ENCODE data around the gene OR51G1. TPM values are rescaled to one million over a fixed set of nuclear protein-coding genes. Genes with fewer than 3 reads are reported as not detected.

Gene OR51G1
- total and polyA plus RNA-seq, 10 of the 15 experiments (the other 5 are each of a cell fraction or from before 2014, with no cell fraction given), result not detected

DNA sequence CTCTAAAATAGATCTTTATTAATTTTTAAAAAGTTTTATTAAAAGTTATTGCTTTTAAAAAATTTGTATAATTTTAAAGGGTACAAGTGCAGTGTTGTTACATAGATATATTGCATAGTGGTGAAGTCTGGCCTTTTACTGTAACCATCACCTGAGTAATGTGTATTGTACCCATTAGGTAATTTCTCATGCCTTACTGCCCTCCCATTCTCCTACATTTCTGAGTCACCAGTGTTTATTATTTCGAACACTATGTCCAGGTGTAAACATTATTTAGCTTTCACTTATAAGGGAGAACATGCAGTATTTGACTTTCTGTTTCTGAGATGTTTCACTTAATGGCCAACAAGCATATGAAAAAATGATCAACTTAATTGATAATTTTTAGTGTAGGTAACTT, 2.3 kb downstream of the OR51G1 start:
- Histone ChIP-seq H3K4me1 (ENCODE audit: control insufficient read depth, insufficient read depth, low read length) (no peaks in the 10 kb centered on the region), H3K9me3 (replicated peaks; ENCODE audit: control insufficient read depth, insufficient read depth, low read length) (no peaks in the 10 kb centered on the region), H2AFZ (ENCODE audit: control insufficient read depth, low read depth, low read length) (no peak overlapping the region), H3K4me2 (ENCODE audit: control insufficient read depth, insufficient read depth) (no peak overlapping the region), H3K9ac (ENCODE audit: control insufficient read depth, insufficient read depth, low read length) (no peak overlapping the region), H3K79me2 (ENCODE audit: control insufficient read depth, insufficient read depth, low read length) (no peaks in the 10 kb centered on the region), H4K20me1 (ENCODE audit: control insufficient read depth, insufficient read depth) (no peaks in the 10 kb centered on the region), H3K4me3 (no peak overlapping the region), H3K36me3 (ENCODE audit: control insufficient read depth in 2 of 2, insufficient read depth in 2 of 2, low read length in 1 of 2) (no peaks in the 10 kb centered on the region), H3K27ac (ENCODE audit: control insufficient read depth, insufficient read depth) (no peak overlapping the region), H3K27me3 (replicated peaks in 1 of 2; ENCODE audit: control insufficient read depth in 2 of 2, insufficient read depth in 2 of 2, low read length in 1 of 2) (no peaks in the 10 kb centered on the region)
- intact Hi-C loops (cut with micrococcal nuclease; ENCODE audit: unreplicated experiment), result no loop called here
- in situ Hi-C loops (cut with MboI), result no loop called here
- DNase-seq (ENCODE audit: low read depth, low spot score) (no peak), ATAC-seq (no peak), FAIRE-seq (no peak)
- SMC1A ChIA-PET (ENCODE audit: uncharacterized antibody, unreplicated experiment), result no interaction called here
- no TSS peak for BruUV-seq (replicated peaks)
- CTCF ChIA-PET, result no interaction called here
- TF ChIP-seq SPI1 (IDR thresholded peaks at IDR 0.05; ENCODE audit: borderline replicate concordance, insufficient read depth, low read depth, low read length) (no peak), CHD4 (IDR thresholded peaks at IDR 0.05) (no peak), IKZF1 (conservative IDR thresholded peaks at IDR 0.05) (no peak)
- TF ChIP-seq, protein P1, sequence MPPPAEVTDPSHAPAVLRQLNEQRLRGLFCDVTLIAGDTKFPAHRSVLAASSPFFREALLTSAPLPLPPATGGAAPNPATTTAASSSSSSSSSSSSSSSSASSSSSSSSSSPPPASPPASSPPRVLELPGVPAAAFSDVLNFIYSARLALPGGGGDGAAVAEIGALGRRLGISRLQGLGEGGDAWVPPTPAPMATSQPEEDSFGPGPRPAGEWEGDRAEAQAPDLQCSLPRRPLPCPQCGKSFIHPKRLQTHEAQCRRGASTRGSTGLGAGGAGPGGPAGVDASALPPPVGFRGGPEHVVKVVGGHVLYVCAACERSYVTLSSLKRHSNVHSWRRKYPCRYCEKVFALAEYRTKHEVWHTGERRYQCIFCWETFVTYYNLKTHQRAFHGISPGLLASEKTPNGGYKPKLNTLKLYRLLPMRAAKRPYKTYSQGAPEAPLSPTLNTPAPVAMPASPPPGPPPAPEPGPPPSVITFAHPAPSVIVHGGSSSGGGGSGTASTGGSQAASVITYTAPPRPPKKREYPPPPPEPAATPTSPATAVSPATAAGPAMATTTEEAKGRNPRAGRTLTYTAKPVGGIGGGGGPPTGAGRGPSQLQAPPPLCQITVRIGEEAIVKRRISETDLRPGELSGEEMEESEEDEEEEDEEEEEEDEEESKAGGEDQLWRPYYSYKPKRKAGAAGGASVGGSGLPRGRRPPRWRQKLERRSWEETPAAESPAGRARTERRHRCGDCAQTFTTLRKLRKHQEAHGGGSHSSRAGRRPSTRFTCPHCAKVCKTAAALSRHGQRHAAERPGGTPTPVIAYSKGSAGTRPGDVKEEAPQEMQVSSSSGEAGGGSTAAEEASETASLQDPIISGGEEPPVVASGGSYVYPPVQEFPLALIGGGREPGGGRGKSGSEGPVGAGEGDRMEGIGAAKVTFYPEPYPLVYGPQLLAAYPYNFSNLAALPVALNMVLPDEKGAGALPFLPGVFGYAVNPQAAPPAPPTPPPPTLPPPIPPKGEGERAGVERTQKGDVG (CRISPR knock-in tag; IDR thresholded peaks at IDR 0.05), result no peak
- POLR2A ChIA-PET, result no interaction called here
- 4% methylated on average over 1 of the region's 1 CpG for WGBS (ENCODE audit: insufficient coverage, insufficient replicate concordance, low lambda C conversion rate, missing lambda C conversion rate)
- RAD21 ChIA-PET (ENCODE audit: unreplicated experiment), result no interaction called here

DNA sequence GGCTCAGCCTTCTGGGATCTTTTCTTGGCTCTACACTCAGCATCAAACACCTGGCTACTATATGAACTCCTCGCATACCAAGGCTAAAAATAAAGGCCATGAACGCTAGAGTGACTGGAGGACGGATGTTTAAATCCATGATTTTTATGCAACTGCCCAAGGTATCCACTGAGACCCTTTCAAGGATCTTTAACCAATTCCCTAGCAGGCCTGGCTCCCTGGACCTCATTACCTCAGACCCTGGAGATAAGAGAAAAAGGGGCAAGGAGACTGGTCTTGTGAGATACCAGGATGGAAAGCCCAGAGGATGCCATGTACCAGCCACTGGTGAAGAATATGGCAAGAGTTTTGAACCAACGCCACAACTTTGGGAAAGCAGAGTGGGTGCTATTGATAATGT, 4.9 kb downstream of the OR51G1 start, which contains the start of gene OR51G2:
OR51G2 (minus strand) TSS at position 101 of the 400 bp plus-strand sequence. CDS start 3,687 bp downstream, outside the sequence.
- SMC1A ChIA-PET (ENCODE audit: uncharacterized antibody, unreplicated experiment), result no interaction called here
- TF ChIP-seq FOXM1 (IDR thresholded peaks at IDR 0.05; ENCODE audit: low read depth, low read length) (no peak), NR2C1 (IDR thresholded peaks at IDR 0.05) (no peak), NR2F1 (conservative IDR thresholded peaks at IDR 0.05) (no peak), EP300 (IDR thresholded peaks at IDR 0.05; ENCODE audit: borderline replicate concordance in 1 of 2, control insufficient read depth in 1 of 2, low read depth in 2 of 2, low read length in 2 of 2) (no peak), ZNF207 (IDR thresholded peaks at IDR 0.05; ENCODE audit: borderline replicate concordance) (no peak)
- TF ChIP-seq, protein P2, sequence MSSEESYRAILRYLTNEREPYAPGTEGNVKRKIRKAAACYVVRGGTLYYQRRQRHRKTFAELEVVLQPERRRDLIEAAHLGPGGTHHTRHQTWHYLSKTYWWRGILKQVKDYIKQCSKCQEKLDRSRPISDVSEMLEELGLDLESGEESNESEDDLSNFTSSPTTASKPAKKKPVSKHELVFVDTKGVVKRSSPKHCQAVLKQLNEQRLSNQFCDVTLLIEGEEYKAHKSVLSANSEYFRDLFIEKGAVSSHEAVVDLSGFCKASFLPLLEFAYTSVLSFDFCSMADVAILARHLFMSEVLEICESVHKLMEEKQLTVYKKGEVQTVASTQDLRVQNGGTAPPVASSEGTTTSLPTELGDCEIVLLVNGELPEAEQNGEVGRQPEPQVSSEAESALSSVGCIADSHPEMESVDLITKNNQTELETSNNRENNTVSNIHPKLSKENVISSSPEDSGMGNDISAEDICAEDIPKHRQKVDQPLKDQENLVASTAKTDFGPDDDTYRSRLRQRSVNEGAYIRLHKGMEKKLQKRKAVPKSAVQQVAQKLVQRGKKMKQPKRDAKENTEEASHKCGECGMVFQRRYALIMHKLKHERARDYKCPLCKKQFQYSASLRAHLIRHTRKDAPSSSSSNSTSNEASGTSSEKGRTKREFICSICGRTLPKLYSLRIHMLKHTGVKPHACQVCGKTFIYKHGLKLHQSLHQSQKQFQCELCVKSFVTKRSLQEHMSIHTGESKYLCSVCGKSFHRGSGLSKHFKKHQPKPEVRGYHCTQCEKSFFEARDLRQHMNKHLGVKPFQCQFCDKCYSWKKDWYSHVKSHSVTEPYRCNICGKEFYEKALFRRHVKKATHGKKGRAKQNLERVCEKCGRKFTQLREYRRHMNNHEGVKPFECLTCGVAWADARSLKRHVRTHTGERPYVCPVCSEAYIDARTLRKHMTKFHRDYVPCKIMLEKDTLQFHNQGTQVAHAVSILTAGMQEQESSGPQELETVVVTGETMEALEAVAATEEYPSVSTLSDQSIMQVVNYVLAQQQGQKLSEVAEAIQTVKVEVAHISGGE (CRISPR knock-in tag; IDR thresholded peaks at IDR 0.05), result no peak
- TF ChIP-seq, protein P3, sequence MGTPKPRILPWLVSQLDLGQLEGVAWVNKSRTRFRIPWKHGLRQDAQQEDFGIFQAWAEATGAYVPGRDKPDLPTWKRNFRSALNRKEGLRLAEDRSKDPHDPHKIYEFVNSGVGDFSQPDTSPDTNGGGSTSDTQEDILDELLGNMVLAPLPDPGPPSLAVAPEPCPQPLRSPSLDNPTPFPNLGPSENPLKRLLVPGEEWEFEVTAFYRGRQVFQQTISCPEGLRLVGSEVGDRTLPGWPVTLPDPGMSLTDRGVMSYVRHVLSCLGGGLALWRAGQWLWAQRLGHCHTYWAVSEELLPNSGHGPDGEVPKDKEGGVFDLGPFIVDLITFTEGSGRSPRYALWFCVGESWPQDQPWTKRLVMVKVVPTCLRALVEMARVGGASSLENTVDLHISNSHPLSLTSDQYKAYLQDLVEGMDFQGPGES (IDR thresholded peaks at IDR 0.05), result no peak

More for the DNA sequence above, 4.9 kb downstream of the OR51G1 start, which contains the start of gene OR51G2:
- RAD21 ChIA-PET (ENCODE audit: unreplicated experiment), result no interaction called here
- CTCF ChIA-PET, result no interaction called here
- BruUV-seq (replicated peaks), result no TSS peak
- H3K9me3 ChIP-seq (replicated peaks; ENCODE audit: control insufficient read depth, insufficient read depth, low read length), result no peaks in the 10 kb centered on the region
- H3K4me1 ChIP-seq (ENCODE audit: control insufficient read depth, insufficient read depth, low read length), result no peaks in the 10 kb centered on the region
- POLR2A ChIA-PET, result no interaction called here
- no peaks in the 10 kb centered on the region for H4K20me1 ChIP-seq (ENCODE audit: control insufficient read depth, insufficient read depth)
- no peak for DNase-seq (ENCODE audit: low read depth, low spot score)
- no peak within 1 kb of the TSS for H3K4me3 ChIP-seq
- no peak for ATAC-seq
- no peak within 1 kb of the TSS for H2AFZ ChIP-seq (ENCODE audit: control insufficient read depth, low read depth, low read length)
- no peak within 1 kb of the TSS for H3K4me2 ChIP-seq (ENCODE audit: control insufficient read depth, insufficient read depth)
- H3K27me3 ChIP-seq (replicated peaks in 1 of 2; ENCODE audit: control insufficient read depth in 2 of 2, insufficient read depth in 2 of 2, low read length in 1 of 2), result no peaks in the 10 kb centered on the region
- H3K36me3 ChIP-seq (ENCODE audit: control insufficient read depth in 2 of 2, insufficient read depth in 2 of 2, low read length in 1 of 2), result no peaks in the 10 kb centered on the region
- 25% methylated on average over 4 of the region's 4 CpGs for WGBS (ENCODE audit: insufficient coverage, insufficient replicate concordance, low lambda C conversion rate, missing lambda C conversion rate)
- no peak for FAIRE-seq
- in situ Hi-C loops (cut with MboI) (no loop called here), intact Hi-C loops (cut with micrococcal nuclease; ENCODE audit: unreplicated experiment) (no loop called here)
- no peak within 1 kb of the TSS for H3K9ac ChIP-seq (ENCODE audit: control insufficient read depth, insufficient read depth, low read length)
- H3K27ac ChIP-seq (ENCODE audit: control insufficient read depth, insufficient read depth), result no peak within 1 kb of the TSS
- no peaks in the 10 kb centered on the region for H3K79me2 ChIP-seq (ENCODE audit: control insufficient read depth, insufficient read depth, low read length)

Measured in GM12878 (cell line).